Psoas muscle (tissue), 8 donors: ENCODE measurements around the gene CDKN1C. TPM values are rescaled to one million over a fixed set of nuclear protein-coding genes. Genes with fewer than 3 reads are reported as not detected.

Source experiments
- ATAC-seq, 4 donors: fragments of 200-7000 bp; cut with Tn5 transposase; one replicate each; pipeline ENCODE4 v1.9.1; 2020; ENCODE audit warnings: moderate library complexity in 3 of 4, mild to moderate bottlenecking in 2 of 4
- DNase-seq, 2 donors: peaks; one replicate each; pipeline ENCODE4 v3.0.0-alpha.2; 2020
- H3K27ac ChIP-seq: fragments of 200-600 bp; one replicate; pipeline ENCODE4 v1.8.0; 2022
- H3K27me3 ChIP-seq, 3 donors: fragments of 200-600 bp in 1 of 3; one replicate each; pipeline versions ENCODE4 v1.6.1 to v1.8.0; 2013 to 2022; ENCODE audit warnings: low read length in 2 of 3, mild to moderate bottlenecking in 2 of 3, moderate library complexity in 1 of 3; ENCODE audit not compliant: insufficient read depth in 3 of 3
- H3K36me3 ChIP-seq, 2 donors: fragments of 200-600 bp in 1 of 2; one replicate each; pipeline versions ENCODE4 v1.6.1 to v1.8.0; 2013 to 2022; ENCODE audit warnings: low read depth in 1 of 2, mild to moderate bottlenecking in 1 of 2, moderate library complexity in 1 of 2; ENCODE audit not compliant: insufficient read depth in 1 of 2
- H3K4me1 ChIP-seq: fragments of 200-600 bp; one replicate; pipeline ENCODE4 v1.8.0; 2022
- H3K4me3 ChIP-seq: fragments of 200-600 bp; one replicate; pipeline ENCODE4 v1.8.0; 2022; ENCODE audit warnings: mild to moderate bottlenecking
- H3K9me3 ChIP-seq: fragments of 200-600 bp; one replicate; pipeline ENCODE4 v1.8.0; 2022
- WGBS, 3 donors: extraction: QIAGEN DNeasy Blood & Tissue Kit; methylation state at CpG; one replicate each; pipeline versions ENCODE4 v1.1.6 to v1.1.7; 2013; 5-methylcytosine and 5-hydroxymethylcytosine counted together
- intact Hi-C, 2 donors: fragments of 100-400 bp; cut with DNase I; formaldehyde crosslinking; loops; one replicate each; pipeline versions ENCODE4 v1.11.0 to v1.14.2; 2022
- polyA plus RNA-seq, 3 donors: library from polyadenylated mRNA; stranded (reverse); fragments of 200-250 nt; gene quantifications; one replicate each; pipeline ENCODE4 v1.2.3, GENCODE V29; 2013
- total RNA-seq, 4 donors: library from RNA; stranded (reverse); fragmentation: NEBNext Ultra II Directional in 2 of 4; extraction: Animal tissue kit (Norgen Biotek cat#: 25700) in 2 of 4; gene quantifications; one replicate each; pipeline versions ENCODE4 v1.2.1 to v1.2.4, GENCODE V29; 2021 to 2023
- TF ChIP-seq, protein P1 (sequence below): fragments of 200-600 bp; IDR thresholded peaks from one replicate; pipeline ENCODE4 v1.8.0; 2022; ENCODE audit warnings: antibody characterized with exemption
- donor health status: healthy with polysubstance abuse.
- donor health status: DM: no; HTN: no; CAD: no; lungs with moderate emphysema.
- donor health status: Bipolar disorder and iron deficiency.
- donor health status: healthy.
- donor health status: DM: yes; HTN: yes; CAD: no.
- donor health status: DM: no; HTN: no; CAD: no.
- donor health status: DM: no; HTN: no; CAD: no.
- donor health status: DM: yes; HTN: yes; CAD: no.

Gene CDKN1C
- total and polyA plus RNA-seq, 7 donors, result 14.3 to 49.4 (median 29.9) TPM

DNA sequence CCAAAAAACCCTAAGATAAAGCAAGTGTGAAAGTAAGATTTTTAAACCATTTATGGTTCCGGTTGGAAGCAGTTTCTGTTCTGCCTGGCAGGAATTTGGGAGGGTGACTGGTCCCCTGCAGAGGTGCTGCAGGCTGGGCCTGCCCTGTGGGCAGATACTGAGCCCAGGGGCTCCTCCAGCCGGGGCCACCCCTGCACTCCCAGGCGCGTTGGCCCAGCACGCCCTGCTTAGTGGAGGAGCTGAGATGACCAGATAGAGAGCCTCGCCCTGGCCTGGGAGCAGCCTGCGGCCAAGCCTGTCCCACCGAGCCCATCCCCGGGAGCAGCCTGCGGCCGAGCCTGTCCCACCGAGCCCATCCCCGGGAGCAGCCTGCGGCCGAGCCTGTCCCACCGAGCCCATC, 35.7 kb upstream of the CDKN1C start:
- Histone ChIP-seq H3K27me3 (peaks cover 0 to 5% (median 0%) of the 10 kb centered on the region in 3 donors), H3K4me1 (no peaks in the 10 kb centered on the region), H3K9me3 (no peaks in the 10 kb centered on the region), H3K27ac (no peak overlapping the region), H3K36me3 (no peaks in the 10 kb centered on the region), H3K4me3 (no peak overlapping the region)
- TF ChIP-seq, protein P1, sequence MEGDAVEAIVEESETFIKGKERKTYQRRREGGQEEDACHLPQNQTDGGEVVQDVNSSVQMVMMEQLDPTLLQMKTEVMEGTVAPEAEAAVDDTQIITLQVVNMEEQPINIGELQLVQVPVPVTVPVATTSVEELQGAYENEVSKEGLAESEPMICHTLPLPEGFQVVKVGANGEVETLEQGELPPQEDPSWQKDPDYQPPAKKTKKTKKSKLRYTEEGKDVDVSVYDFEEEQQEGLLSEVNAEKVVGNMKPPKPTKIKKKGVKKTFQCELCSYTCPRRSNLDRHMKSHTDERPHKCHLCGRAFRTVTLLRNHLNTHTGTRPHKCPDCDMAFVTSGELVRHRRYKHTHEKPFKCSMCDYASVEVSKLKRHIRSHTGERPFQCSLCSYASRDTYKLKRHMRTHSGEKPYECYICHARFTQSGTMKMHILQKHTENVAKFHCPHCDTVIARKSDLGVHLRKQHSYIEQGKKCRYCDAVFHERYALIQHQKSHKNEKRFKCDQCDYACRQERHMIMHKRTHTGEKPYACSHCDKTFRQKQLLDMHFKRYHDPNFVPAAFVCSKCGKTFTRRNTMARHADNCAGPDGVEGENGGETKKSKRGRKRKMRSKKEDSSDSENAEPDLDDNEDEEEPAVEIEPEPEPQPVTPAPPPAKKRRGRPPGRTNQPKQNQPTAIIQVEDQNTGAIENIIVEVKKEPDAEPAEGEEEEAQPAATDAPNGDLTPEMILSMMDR, result no peak
- 91 to 92% (median 92%) methylated on average over 3 to 13 of the region's 16 CpGs for WGBS, 3 donors
- intact Hi-C loops, result no loop called here
- ATAC-seq (no peak), DNase-seq (no peak)

GRCh38 chr11:2920343-2920742, 34.8 kb upstream of the CDKN1C start:
- 89 to 92% (median 89%) methylated on average over 12 of the region's 12 CpGs for WGBS, 3 donors
- no peak overlapping the region for H3K27ac ChIP-seq
- H3K27me3 ChIP-seq, result peaks cover 0 to 5% (median 0%) of the 10 kb centered on the region in 3 donors
- H3K9me3 ChIP-seq, result no peaks in the 10 kb centered on the region
- no peak overlapping the region for H3K4me3 ChIP-seq
- ATAC-seq (no peak), DNase-seq (no peak)
- intact Hi-C loops, result no loop called here
- H3K4me1 ChIP-seq, result no peaks in the 10 kb centered on the region
- TF ChIP-seq, protein P1, result no peak
- no peaks in the 10 kb centered on the region for H3K36me3 ChIP-seq

DNA sequence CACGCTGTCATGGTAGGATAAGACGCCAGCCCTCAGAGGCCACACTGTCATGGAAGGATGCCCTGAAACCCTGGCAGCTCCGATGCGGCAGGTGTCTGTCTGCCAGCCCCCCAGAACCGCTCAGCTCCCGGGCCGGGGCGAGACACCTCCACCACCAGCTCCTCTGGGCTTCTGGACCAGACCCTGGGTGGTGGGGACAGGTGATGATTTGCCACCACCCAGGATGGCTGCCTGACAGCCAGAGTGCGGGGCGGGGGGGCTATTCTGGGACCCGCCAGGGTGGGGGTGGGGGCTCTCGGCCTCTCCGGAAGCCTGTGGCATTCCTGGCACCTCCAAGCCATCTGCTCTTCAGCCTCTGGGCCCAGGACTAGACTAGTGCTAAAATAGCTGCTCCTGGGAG, 34.3 kb upstream of the CDKN1C start:
- TF ChIP-seq, protein P1, result no peak
- H3K27ac ChIP-seq, result no peak overlapping the region
- H3K4me3 ChIP-seq, result no peak overlapping the region
- DNase-seq (no peak), ATAC-seq (no peak)
- H3K27me3 ChIP-seq, result no peaks in the 10 kb centered on the region
- no peaks in the 10 kb centered on the region for H3K36me3 ChIP-seq
- H3K9me3 ChIP-seq, result no peaks in the 10 kb centered on the region
- no peaks in the 10 kb centered on the region for H3K4me1 ChIP-seq
- WGBS, 3 donors, result 60 to 64% (median 61%) methylated on average over 13 of the region's 13 CpGs
- intact Hi-C loops, result no loop called here

- 81 to 86% (median 81%) methylated on average over 8 to 9 of the region's 9 CpGs for WGBS, 3 donors
- no peak overlapping the region for H3K4me3 ChIP-seq
- TF ChIP-seq, protein P1, result no peak
- no peaks in the 10 kb centered on the region for H3K4me1 ChIP-seq
- intact Hi-C loops, result no loop called here
- ATAC-seq, result no peak
- no peaks in the 10 kb centered on the region for H3K36me3 ChIP-seq
- no peak for DNase-seq
- no peak overlapping the region for H3K27ac ChIP-seq
- H3K27me3 ChIP-seq, result no peaks in the 10 kb centered on the region
- no peaks in the 10 kb centered on the region for H3K9me3 ChIP-seq
Measured at GRCh38 chr11:2919188-2919587, 33.6 kb upstream of the CDKN1C start.

GRCh38 chr11:2917842-2918490, 32.4 kb upstream of the CDKN1C start:
- whole genome bisulfite sequencing, 3 donors, result 85 to 86% (median 85%) methylated on average over 22 to 25 of the region's 25 CpGs
- ATAC-seq, result no peak
- H3K27me3 ChIP-seq, result no peaks in the 10 kb centered on the region
- H3K4me3 ChIP-seq, result no peak overlapping the region
- H3K4me1 ChIP-seq, result no peaks in the 10 kb centered on the region
- intact Hi-C loops, result no loop called here
- no peaks in the 10 kb centered on the region for H3K9me3 ChIP-seq
- no peak for DNase-seq
- TF ChIP-seq, protein P1, result no peak
- H3K36me3 ChIP-seq, result no peaks in the 10 kb centered on the region
- H3K27ac ChIP-seq, result no peak overlapping the region
